Measurements from ENCODE around the gene PCP4L1.
"Not testable (repeated sequence)": the region's sequence is repeated elsewhere in the genome, so short reads cannot be mapped to it uniquely, and the experiment has no call there.

Gene PCP4L1

DNA sequence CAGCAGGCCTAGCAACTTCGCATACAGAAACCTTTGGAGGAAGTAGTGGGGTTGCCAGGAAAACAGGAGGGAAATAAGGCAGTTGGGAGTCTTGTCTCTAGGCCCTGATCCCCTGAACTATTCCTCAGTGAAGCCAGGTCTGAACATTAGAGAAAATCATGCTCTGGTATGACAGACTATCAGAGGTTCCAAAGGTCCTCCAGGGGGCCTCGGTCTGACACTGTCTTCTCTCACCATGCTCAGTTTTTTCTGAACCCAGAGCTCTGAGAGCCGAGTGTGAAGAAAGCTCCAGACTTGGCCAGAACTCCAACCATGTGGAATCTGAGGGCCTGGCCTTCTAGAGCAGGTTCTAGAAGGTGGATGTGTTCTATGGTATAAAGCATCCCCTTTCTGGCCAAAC, 28.6 kb upstream of the PCP4L1 start:
- no peak for DNase-seq

DNA sequence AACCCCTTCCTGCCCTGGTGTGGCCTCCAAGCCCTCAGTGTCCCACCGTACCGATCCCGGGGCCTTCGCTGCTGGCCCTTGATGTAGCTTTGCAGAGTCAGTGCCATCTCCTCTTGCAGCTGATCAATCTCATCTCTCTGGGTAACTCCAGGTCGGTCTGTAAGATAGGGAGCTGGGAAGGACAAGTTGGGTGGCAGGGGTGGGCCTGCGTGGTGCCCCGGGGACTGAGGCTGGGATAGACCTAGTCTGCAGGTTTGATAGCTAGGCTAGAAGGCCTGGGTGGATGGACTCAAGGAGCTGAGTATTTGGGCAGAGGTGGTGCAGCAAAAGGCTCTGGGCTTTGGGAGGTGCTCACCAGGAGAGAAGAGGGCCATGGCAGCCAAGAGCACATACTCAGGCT, 27.8 kb upstream of the PCP4L1 start:
- DNase-seq, result no peak

DNA sequence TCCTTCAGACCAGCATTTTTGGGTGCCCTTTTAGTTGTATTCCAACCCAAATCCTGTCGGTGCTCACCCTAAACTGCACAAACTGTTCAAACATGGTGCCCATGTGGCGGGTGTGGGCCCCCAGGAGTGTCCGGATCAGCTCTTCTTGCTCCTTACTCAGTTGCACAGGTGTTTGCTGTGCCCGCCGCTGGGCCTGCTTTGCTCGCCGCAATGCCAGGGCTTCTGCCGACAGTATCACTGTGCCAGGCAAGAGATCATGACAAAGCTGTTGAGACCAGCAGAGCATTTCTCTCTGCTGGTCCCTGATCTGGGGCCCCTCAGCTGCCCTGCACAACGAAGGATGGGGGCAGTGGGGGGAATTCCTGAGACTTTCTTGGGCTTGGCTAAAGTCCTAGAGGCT, 25.4 kb upstream of the PCP4L1 start:
- DNase-seq, result no peak

DNA sequence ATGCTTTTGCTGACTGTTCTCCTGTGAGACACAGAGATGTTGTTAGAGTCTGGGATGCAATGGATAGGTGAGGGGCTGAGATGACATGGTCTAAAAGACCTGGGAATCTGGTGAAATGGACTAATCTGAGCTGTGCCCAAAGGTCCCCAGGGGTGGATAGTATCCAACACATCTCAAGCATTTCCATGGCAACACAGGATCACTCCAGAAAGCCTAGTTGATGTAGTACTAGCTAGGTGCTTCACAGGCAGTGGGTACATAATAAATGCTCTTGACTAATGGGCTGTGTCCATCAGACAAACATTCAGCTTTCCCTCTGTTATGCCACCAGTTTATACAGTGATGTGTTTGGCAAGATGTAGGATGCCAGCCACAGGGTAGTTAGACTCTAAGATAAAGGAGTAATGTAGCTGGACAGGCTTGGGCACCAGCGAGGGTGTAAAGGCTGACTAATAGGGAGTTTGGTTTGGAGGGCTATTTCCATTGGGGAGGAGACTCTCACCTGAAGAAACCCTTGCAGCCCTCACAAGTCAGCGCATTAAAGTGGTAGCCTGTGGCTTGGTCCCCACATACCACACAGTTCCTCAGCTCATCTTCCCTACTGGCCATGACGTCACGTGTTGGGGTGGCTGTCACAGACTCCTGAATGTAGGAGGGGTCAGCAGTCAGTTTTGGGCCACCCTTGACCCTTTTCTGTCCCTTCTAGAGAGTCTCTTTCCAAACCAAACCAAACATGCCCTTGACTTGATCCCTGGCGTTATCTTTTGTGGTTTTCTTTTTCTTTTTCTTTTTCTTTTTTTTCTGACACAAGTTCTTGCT, 22.4 kb upstream of the PCP4L1 start:
- no peak for DNase-seq

DNA sequence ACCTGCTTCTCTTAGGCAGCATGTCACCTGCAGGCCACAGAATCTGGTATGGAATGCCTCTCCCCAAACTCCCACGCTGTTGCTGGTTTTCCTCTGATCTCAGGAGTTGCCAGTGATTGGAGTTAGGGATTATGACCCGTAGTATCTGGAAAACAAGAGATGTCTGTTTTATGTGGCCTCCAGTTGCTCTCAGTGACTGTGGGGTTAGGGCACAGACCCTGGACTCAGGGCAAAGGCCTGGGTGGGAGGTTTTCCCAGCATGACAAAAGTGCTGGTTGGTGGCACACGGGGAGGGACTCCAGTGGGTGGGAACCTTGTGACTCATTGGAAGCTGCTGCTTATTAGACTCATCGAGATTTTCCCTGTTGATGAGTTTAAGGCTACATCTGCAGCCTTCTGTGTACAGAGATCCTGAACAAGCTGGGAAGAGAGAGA, 20.5 kb upstream of the PCP4L1 start, which contains the start of gene NR1I3:
NR1I3 (minus strand) TSS at position 165 of the 435 bp plus-strand sequence. CDS start 1,638 bp downstream, outside the sequence.
- no peak for DNase-seq

DNA sequence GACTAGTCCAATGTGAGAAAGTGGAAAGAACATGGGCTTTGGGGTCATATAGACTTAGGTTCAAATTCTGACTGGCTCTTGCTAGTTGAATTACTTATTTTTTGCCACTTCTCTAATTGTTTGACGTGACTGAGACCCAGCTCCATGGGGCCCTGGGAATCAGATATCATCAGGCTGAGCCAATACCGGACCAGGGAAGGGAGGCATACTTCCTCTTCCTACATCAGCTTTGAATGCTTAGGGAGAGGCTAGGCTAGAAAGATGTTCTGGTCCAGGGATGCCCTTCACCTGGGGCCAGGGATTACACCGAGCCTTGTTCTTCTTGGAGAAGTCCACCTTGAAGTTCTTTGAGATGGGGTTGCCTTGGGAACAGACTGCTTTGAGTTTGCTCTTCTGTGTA, 16.9 kb upstream of the PCP4L1 start:
- DNase-seq, result no peak

DNA sequence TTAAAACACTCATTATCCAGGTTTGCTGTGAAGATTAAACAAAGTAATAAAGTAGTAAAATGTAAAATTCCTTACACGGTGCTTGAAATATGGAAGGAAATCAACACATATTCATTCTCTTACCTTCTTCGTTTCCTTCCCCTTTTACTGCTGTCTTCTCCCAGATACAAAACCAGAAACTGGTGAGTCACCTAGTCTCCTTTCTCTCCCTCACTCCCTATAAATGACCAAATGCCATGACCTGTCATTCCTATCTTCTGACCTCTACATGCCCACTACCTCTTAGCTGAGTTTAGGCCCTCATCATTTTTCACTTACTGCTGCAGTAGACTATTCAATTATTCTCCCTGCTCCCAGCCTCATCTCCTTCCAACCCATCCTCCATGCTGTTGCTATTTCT, 16.2 kb upstream of the PCP4L1 start:
- DNase-seq, result no peak

DNA sequence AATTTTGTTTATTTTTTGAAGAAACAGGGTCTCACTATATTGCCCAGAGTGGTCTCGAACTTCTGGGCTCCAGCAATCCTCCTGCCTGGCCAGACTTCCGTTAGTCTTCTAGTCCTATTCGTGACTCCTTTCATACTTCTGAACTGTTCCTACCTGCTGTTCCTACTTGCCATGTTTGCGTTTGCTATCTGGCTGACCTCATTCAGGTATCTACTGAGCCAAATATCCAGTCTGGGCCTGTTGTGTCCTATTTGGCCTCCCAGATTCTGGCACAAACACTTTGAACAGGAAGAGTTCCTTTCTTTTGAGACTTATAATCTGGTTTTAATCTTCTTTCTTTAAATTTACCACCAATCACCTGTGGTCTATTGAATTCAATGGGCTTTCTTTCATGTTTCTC, 13.7 kb upstream of the PCP4L1 start:
- DNase-seq, result no peak

DNA sequence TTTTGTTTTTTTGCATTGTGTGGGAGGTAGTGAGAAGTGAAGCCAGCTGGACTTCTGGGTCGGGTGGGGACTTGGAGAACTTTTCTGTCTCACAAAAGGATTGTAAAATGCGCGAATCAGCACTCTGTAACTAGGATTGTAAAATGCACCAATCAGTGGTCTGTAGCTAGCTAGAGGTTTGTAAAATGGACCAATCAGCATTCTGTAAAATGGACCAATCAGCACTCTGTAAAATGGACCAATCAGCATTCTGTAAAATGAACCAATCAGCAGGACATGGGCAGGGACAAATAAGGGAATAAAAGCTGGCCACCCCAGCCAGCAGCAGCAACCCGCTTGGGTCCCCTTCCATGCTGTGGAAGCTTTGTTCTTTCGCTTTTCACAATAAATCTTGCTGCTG, 8.4 kb upstream of the PCP4L1 start:
- DNase-seq, result not testable (repeated sequence)

DNA sequence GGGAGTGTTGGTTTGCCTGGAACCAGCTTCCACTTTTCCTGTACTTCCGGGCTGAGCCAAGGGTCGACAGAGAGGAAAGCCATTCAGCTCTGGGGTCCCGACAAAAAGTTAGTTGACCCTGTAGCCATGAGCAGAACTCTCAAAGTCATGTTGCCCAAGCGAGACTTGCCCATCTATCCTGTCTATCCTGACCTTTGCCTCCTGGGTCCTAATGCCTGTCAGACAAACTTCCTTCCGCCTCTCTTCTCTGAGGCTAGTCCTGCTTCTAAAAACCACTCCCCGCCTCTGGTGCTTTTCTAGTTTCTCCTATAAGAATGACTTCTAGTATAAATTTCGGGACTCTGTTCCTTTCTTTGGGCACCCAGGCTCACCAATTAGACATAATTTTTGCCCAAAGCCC, 7.7 kb upstream of the PCP4L1 start:
- no peak for DNase-seq

DNA sequence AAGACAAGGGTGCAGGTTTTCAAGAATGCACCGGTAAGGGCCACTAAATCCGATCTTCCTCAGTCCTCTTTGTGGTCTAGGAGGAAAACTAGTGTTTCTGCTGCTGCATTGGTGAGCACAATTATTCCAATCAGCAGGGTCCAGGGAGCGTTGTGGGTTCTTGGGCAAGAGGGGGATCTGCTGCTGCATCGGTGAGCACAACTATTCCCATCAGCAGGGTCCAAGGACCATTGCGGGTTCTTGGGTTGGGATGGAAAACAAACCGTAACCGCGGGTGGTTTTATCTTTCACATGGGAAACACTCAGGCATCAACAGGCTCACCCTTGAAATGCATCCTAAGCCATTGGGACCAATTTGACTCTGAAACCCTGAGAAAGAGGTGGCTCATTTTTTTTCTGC, 7.0 kb upstream of the PCP4L1 start:
- DNase-seq, result no peak

DNA sequence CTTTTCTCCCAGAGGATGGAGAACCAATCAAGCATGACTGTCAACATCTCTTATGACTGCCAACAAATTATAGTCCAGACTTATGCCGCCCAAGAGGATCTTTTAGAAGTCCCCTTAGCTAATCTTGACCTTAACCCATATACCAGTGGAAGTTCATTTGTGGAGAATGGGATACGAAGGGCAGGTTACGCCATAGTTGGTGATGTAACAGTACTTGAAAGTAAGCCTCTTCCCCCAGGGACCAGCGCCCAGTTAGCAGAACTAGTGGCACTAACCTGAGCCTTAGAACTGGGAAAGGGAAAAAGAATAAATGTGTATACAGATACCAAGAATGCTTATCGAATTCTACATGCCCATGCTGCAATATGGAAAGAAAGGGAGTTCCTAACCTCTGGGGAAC, 3.2 kb upstream of the PCP4L1 start:
- DNase-seq, result not testable (repeated sequence)

DNA sequence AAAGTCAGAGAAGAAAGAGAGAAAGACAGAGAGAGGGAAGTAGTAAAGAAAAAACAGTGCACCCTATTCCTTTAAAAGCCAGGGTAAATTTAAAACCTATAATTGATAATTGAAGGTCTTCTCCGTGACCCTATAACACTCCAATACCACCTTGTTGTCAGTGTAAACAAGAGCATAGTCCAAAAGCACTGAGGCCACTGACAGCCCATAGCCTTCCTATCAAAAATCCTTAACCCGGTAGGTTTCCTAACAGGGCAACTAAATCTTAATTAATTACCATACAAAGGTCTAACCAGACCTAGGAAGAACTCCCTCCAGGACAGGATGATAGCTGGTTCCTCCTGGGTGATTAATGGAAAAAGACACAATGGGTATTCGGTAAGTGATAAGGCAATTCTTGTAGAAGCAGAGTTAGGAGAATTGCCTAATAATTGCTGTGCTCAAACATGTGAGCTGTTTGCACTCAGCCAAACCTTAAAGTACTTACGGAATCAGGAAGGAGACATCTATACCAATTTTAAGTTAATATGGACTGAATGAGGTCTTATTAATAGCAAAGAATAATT, 2.5 kb upstream of the PCP4L1 start:
- DNase-seq, result not testable (repeated sequence)

DNA sequence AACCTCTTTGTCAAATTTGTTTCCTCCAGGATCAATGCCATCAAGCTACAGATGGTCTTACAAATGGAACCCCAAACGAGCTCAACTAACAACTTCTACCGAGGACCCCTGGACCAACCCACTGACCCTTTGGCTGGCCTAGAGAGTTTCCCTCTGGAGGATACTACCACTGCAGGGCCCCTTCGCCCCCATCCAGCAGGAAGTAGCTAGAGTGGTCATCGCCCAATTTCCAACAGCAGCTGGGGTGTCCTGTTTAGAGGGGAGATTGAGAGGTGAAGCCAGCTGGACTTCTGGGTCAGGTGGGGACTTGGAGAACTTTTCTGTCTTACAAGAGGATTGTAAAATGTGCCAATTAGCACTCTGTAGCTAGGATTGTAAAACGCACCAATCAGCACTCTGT, 1.4 kb upstream of the PCP4L1 start:
- DNase-seq, result not testable (repeated sequence)

DNA sequence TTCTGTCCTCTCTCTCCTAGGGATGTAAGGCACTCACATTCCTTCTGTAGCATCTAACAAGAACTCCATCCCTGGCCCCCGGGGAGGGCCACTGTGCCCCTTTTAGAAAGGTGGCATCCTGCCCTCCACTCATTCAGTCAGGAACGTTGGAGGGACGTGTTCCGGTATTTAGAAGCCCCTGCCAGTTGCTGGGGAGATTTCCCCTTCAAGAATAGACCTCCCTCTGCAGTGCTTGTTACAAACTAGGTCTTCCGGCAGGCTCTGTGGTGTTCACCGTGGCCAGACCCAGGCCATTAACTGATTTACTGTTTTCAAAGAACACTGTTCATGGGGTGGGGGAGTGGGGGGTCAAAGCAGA, 779 bp downstream of the PCP4L1 start:
- no peak for DNase-seq

DNA sequence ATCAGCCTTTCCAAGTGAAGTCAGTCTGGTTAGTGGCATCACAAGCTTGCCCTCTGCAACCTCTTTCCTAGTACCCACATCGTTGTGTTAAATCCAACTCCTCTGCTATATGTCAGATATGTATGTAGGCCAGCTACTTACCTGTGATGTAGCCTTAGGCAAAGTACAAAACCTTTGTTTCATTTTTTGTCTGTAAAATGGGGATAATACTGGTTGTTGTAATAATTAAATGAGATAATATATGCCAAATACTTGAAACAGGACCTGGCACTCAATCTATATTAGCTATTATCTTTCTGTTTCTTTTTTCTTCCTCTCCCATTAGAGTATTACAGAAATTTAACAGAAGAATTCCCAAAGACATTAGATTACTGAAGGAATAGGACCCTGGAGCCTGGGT, 1.2 kb downstream of the PCP4L1 start:
- DNase-seq, result no peak

DNA sequence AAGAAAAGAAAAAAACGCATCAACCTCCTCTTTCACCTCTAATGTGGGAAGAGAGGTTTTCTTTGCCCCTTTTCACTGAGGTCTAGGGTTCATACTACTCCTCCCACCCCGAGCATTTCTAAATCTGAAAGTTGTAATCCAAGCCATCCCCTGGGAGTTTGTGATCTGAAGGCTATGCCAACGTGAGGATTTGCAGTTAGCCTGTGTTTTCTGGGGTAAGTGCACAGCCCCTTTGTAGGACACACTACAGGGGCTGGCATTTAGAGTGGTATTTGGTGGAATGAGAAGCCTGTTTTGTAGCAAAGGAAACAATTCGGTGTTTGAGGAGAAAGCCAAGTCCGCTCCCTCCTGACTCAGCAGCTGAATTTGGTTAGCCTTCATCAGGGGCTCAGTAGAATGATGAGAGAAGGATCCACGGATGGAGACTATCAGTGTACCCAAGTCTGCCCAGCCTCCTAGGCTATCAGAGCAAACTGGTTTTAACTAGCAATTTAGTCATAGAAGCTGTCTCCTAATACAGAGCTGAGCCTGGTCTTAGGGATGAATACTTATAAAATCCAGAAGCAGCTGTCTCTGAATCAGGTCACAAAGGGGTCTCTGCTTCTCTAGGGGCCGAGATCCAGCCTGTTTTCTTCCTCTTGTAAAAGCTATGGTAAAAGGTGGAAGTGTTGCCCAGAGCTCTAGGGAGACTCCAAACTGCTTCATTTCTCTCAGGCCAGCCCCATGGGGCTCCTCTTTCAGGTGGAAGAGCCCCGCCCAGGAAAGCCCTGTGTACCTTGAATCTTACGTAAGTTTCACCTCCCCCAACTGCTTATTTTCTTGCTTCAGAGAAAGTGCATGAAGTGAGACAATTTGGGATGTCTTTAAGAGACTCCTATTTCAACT, 2.1 kb downstream of the PCP4L1 start:
- DNase-seq, result no peak

DNA sequence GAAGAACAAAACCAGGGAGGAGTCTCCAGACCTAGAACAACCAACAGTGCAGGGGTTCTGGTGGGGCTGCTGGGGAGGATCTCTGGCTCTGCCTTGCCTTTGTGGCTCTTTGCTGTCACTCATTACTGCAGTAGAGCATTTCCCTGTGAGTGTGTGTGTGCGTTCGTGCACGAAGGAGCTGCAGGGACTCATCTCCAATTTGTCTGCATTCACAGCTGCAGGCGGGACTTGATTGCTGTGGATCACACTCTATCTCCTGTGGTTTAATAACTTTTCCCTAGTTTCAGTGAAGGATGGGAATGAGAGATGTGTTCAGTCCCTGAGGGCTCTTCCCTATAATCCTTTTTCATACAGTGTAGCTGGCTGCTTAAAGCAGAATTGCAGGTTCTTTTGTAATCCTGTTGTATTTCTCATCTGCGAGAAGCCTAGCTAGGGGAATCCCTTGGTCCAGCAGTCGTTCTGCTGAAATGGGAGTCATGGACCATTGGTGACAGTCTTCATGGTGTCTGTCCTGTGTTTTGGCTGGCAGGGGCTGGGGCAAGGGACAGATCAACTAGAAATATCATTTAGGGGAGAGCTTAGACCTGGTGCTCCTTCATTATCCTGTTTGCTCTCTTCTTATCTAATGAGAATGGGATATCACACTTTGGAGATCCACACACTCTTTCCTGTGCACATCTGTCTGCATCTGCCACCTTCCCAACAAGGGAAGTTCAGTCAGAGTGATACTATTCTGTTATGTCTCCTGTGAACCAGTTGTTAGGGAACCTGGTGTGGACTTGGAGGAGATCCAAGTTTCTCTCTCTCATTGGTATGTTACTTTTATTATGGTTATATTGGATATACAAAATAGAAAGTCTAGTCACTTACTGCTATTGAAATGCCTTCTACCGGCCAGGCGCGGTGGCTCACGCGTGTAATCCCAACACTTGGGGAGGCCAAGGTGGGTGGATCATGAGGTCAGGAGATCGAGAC, 3.0 kb downstream of the PCP4L1 start:
- DNase-seq, result no peak

DNA sequence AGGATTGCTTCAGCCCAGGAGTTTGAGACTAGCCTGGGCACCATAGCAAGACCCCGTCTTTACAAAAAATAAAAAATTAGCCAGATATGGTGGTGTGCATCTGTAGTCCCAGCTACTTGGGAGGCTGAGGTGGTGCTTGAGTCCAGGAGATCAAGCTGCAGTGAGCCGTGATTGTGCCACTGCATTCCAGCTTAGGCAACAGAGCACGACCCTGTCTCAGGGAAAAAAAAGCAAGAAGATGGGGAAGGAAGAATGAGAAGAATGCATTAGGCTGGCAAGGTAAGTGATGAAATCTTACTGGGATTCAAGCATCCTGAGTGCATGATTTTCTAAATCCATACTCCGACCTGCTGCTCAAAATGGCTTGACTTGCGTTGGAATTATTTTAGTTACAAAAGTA, 6.8 kb downstream of the PCP4L1 start:
- no peak for DNase-seq

DNA sequence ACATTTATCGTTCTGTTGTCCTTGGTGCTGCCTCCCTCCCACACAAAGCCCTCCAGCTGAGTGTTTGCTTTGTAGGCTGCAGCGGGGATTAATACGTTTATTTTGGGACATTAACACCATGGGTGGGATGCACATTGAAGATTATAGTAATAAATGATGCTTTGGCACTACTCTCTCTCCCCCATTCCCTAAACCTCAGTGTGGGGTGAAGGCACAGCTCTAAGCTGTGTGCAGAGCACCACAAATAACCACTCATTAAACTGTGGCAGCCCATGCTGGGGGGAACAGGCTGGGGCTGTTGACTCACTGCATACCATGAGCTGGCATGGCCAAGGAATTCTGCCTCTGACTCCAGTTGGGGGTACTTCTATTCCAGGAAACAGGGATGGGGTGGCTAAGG, 7.7 kb downstream of the PCP4L1 start:
- no peak for DNase-seq

DNA sequence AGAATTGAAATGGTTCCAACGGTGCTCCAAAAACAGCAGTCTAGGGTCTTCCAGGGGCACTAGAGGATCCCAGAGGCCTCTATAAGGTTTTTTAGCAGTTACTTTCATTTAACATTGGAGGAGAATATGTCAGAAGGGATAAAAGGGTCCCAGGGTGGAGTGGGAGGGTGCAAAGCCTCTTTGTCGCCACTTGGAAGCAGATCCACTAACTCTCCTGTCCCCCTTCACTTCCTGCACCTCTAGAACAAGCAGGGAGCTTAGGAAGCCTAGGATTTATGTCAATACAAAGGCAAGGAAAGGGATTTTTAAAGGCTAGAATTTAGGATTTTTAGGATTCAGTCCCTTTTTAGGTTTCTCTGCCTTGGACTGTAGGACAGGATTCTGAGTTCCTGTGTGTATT, 8.3 kb downstream of the PCP4L1 start:
- DNase-seq, result no peak

DNA sequence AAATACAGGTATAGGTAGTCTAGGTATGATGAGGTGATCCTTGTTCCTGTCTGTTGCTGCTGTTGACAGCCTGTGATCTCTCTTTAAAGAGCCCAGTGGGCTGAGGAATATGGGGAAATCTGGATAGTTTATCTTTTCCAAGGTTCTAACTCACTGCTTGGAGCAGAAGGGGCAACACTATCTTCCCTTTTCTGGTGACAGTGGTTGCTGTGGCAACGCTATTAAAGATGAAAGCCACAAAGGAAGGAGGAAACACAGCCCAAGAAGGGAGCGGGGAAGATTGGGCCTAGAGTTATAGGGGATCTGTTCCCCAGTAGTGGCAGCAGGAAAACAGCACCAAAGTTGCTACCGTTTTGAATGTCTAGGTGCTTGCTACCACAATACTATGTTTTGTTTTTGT, 8.8 kb downstream of the PCP4L1 start:
- no peak for DNase-seq

DNA sequence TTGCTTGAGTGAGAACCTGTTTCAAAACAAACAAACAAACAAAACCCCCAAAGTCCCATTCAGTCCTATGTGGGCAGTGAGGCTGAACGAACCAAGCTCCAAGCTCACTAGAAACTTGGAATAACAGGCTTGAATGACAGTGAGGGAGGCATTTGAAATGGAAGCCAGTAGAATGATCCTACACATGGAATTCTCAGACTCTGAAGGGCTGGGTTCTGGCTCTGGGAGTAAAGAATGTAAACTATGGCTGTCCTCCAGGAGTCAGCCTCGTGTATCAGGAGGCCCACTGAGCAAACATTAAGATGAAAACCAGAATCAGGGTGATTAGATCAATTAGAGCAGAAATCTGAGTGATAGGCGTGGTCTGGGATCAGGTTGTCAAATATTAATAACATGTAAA, 14.9 kb downstream of the PCP4L1 start:
- no peak for DNase-seq
